Loucy (cell line): Measurements from ENCODE around the gene KRTAP4-7.
"Not testable (repeated sequence)": the region's sequence is repeated elsewhere in the genome, so short reads cannot be mapped to it uniquely, and the experiment has no call there.

Experiments
- H2AFZ ChIP-seq: fragments of 200-600 bp; sonication (generic); 2 replicates; pipeline ENCODE4 v1.6.0; 2016; ENCODE audit warnings: antibody characterized with exemption, mild to moderate bottlenecking, low read length, moderate library complexity
- H3F3A ChIP-seq: fragments of 200-600 bp; 2 replicates; pipeline ENCODE4 v1.6.0; 2016; ENCODE audit warnings: antibody characterized with exemption, low read depth, mild to moderate bottlenecking
- H3K27me3 ChIP-seq: fragments of 200-600 bp; sonication (generic); 2 replicates; pipeline ENCODE4 v1.6.1; 2014; ENCODE audit warnings: low read length, mild to moderate bottlenecking; ENCODE audit not compliant: insufficient read depth, poor library complexity, severe bottlenecking
- H3K36me3 ChIP-seq: fragments of 200-600 bp; sonication (generic); 2 replicates; pipeline ENCODE4 v1.6.1; 2016; ENCODE audit warnings: low read length; ENCODE audit not compliant: insufficient read depth
- H3K4me1 ChIP-seq: fragments of 200-600 bp; sonication (generic); 2 replicates; pipeline ENCODE4 v1.5.1; 2014; ENCODE audit warnings: low read length, mild to moderate bottlenecking; ENCODE audit not compliant: insufficient read depth, poor library complexity, severe bottlenecking
- H3K4me2 ChIP-seq: fragments of 200-600 bp; sonication (generic); 2 replicates; pipeline ENCODE4 v1.6.0; 2014; ENCODE audit warnings: antibody characterized with exemption, low read length, low read depth, mild to moderate bottlenecking; ENCODE audit not compliant: poor library complexity, severe bottlenecking
- H3K4me3 ChIP-seq: fragments of 200-600 bp; sonication (generic); 2 replicates; pipeline ENCODE4 v1.5.1; 2014; ENCODE audit warnings: low read length, mild to moderate bottlenecking, mixed read lengths; ENCODE audit not compliant: poor library complexity, severe bottlenecking
- H3K79me2 ChIP-seq: fragments of 200-600 bp; sonication (generic); 2 replicates; pipeline ENCODE4 v1.6.1; 2014; ENCODE audit warnings: low read length; ENCODE audit not compliant: insufficient read depth
- H3K9ac ChIP-seq: fragments of 200-600 bp; sonication (generic); 2 replicates; pipeline ENCODE4 v1.6.0; 2014; ENCODE audit warnings: mild to moderate bottlenecking, low read depth, low read length, moderate library complexity; ENCODE audit not compliant: poor library complexity, severe bottlenecking
- H3K9me2 ChIP-seq: fragments of 200-600 bp; sonication (generic); replicated peaks from 2 replicates; pipeline ENCODE4 v1.6.1; 2016; ENCODE audit warnings: low read depth, low read length, mixed read lengths
- H3K9me3 ChIP-seq: fragments of 200-600 bp; sonication (generic); 2 replicates; pipeline ENCODE4 v1.6.1; 2014; ENCODE audit warnings: mild to moderate bottlenecking, antibody characterized with exemption, low read length, low read depth; ENCODE audit not compliant: insufficient read depth
- H4K20me1 ChIP-seq: fragments of 200-600 bp; sonication (generic); 2 replicates; pipeline ENCODE4 v1.6.0; 2014; ENCODE audit warnings: antibody characterized with exemption, low read length, mild to moderate bottlenecking; ENCODE audit not compliant: insufficient read depth, poor library complexity, severe bottlenecking
- CTCF ChIP-seq: fragments of 200-600 bp; sonication (generic); conservative IDR thresholded peaks from 2 replicates; pipeline ENCODE4 v1.5.1; 2014; ENCODE audit warnings: mild to moderate bottlenecking, antibody characterized with exemption, low read length
- EZH2phosphoT487 ChIP-seq: fragments of 200-600 bp; IDR thresholded peaks from 2 replicates; pipeline ENCODE4 v1.6.1; 2018; ENCODE audit warnings: antibody characterized with exemption, mild to moderate bottlenecking, moderate library complexity, borderline replicate concordance

Gene KRTAP4-7

DNA sequence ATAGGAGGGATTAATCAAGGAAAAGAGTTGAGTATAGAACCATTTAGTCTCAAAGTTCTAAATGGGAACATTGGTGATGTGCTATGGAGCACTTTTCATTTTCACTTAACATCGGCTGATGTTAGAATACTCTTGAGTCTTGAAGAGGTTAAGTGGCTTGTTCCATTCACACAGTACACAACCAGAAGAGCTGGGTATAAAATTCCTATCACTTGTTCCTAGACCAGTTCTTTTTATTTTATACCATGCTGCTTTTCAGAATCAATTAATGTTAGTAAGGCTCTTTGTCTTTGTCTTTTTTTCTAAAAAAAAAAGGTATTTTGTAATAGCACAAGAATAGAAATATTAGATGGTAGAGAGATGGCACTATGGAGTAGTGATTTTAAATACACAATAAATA, 41.0 kb upstream of the KRTAP4-7 start:
- Histone ChIP-seq H3F3A (0 out of 2 replicates have a peak, but pooled peaks cover 6% of the 10 kb centered on the region), H3K4me1 (peaks cover 5% of the 10 kb centered on the region)

GRCh38 chr17:41046735-41047465, 37.0 kb upstream of the KRTAP4-7 start, which contains the start of gene KRTAP2-1:
TSS of gene KRTAP2-1 (minus strand) at chr17:41047316. CDS start at chr17:41047267, 49 bp downstream.
- H3K27me3 ChIP-seq, result peaks cover 14% of the 10 kb centered on the region
- not testable (repeated sequence) for H3K4me3 ChIP-seq, H4K20me1 ChIP-seq, H3K9me2 ChIP-seq, H3K9me3 ChIP-seq, H3K9ac ChIP-seq, H3K79me2 ChIP-seq, H3K4me2 ChIP-seq, H2AFZ ChIP-seq, H3K36me3 ChIP-seq, H3F3A ChIP-seq, H3K4me1 ChIP-seq

More for the DNA sequence above, 41.0 kb upstream of the KRTAP4-7 start:
- Histone ChIP-seq H3K27me3 (peaks cover 37% of the 10 kb centered on the region), H3K4me2 (no peak overlapping the region), H3K4me3 (no peak overlapping the region), H2AFZ (no peak overlapping the region), H4K20me1 (no peaks in the 10 kb centered on the region), H3K9ac (no peak overlapping the region), H3K36me3 (no peaks in the 10 kb centered on the region), H3K79me2 (no peaks in the 10 kb centered on the region), H3K9me3 (no peaks in the 10 kb centered on the region), H3K9me2 (no peaks in the 10 kb centered on the region)
- TF ChIP-seq CTCF, result no peak
- TF ChIP-seq EZH2phosphoT487, result no peak

GRCh38 chr17:41048441-41048840, 35.5 kb upstream of the KRTAP4-7 start:
- no peaks in the 10 kb centered on the region for H3K9me2 ChIP-seq
- no peak overlapping the region for H3K4me2 ChIP-seq
- no peaks in the 10 kb centered on the region for H3K27me3 ChIP-seq
- H4K20me1 ChIP-seq, result no peaks in the 10 kb centered on the region
- H3K4me1 ChIP-seq, result peaks cover 13% of the 10 kb centered on the region
- H3K9ac ChIP-seq, result no peak overlapping the region
- H3K36me3 ChIP-seq, result no peaks in the 10 kb centered on the region
- H3F3A ChIP-seq, result 0 out of 2 replicates have a peak, but pooled peaks cover 6% of the 10 kb centered on the region
- H3K9me3 ChIP-seq, result no peaks in the 10 kb centered on the region
- H2AFZ ChIP-seq, result no peak overlapping the region
- TF ChIP-seq CTCF (no peak), EZH2phosphoT487 (no peak)
- no peaks in the 10 kb centered on the region for H3K79me2 ChIP-seq
- no peak overlapping the region for H3K4me3 ChIP-seq

DNA sequence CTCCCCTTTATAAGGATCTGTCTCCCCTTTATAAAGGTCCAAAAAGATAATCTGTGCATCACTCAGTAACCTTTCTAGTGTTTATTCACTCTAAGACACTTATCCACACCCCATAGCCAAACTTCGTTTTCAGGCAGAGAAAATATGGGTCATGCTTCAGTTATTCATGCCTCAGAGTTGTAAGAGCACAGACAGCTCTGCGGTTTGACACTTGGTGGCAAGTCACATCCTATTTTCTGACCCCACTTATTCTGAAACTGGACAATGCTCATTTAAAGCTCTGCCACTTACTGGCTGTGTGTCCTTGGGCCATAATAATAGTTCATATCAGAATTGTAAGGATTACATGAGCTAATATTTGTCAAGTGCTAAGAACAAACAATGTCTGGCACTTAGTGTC, 34.8 kb upstream of the KRTAP4-7 start:
- H3K9me3 ChIP-seq, result no peaks in the 10 kb centered on the region
- H3K4me3 ChIP-seq, result no peak overlapping the region
- H2AFZ ChIP-seq, result no peak overlapping the region
- H3K27me3 ChIP-seq, result no peaks in the 10 kb centered on the region
- 0 out of 2 replicates have a peak, but pooled peaks cover 2% of the 10 kb centered on the region for H3F3A ChIP-seq
- no peaks in the 10 kb centered on the region for H3K36me3 ChIP-seq
- TF ChIP-seq CTCF (no peak), EZH2phosphoT487 (no peak)
- no peaks in the 10 kb centered on the region for H3K79me2 ChIP-seq
- no peaks in the 10 kb centered on the region for H3K9me2 ChIP-seq
- peaks cover 8% of the 10 kb centered on the region for H3K4me1 ChIP-seq
- no peak overlapping the region for H3K4me2 ChIP-seq
- H3K9ac ChIP-seq, result no peak overlapping the region
- H4K20me1 ChIP-seq, result no peaks in the 10 kb centered on the region
